ENCODE results near the gene UBE2V1.
"Not testable (repeated sequence)": the region's sequence is repeated elsewhere in the genome, so short reads cannot be mapped to it uniquely, and the experiment has no call there.

DNA sequence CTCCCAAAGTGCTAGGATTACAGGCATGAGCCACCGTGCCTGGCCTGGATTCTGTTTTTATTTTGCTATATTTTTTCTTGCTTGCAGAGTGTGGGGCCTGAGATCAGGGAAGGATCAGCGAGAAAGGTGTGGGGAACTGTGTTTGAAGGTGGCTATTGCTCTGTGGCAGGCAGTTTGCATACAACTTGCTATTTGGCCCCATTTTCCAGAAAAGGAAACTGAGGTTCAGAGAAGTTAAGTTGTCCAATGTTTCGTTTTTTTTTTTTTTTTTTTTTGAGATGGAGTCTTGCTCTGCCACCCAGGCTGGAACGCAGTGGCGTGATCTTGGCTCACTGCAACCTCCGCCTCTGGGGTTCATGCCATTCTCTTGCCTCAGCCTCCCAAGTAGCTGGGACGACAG is 48.5 kb upstream of the UBE2V1 start:
- TF ChIP-seq TRIM24 (CRISPR knock-in tag; IDR thresholded peaks at IDR 0.05); CREB1 (IDR thresholded peaks at IDR 0.05); CREB1 (CRISPR knock-in tag; IDR thresholded peaks at IDR 0.05): not testable (repeated sequence)
- TF ChIP-seq, protein P1, sequence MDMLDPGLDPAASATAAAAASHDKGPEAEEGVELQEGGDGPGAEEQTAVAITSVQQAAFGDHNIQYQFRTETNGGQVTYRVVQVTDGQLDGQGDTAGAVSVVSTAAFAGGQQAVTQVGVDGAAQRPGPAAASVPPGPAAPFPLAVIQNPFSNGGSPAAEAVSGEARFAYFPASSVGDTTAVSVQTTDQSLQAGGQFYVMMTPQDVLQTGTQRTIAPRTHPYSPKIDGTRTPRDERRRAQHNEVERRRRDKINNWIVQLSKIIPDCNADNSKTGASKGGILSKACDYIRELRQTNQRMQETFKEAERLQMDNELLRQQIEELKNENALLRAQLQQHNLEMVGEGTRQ (IDR thresholded peaks at IDR 0.05; ENCODE audit: low read depth, low read length) = not testable (repeated sequence)
- TF ChIP-seq, protein P1 (CRISPR knock-in tag; IDR thresholded peaks at IDR 0.05; ENCODE audit: borderline replicate concordance) = not testable (repeated sequence)
